ENCODE data around the gene CRYZ. TPM values are rescaled to one million over a fixed set of nuclear protein-coding genes. Genes with fewer than 3 reads are reported as not detected.

Gene CRYZ
- total RNA-seq, 2 donors from 2014 or later = 15.6 to 19.5 TPM

Other genes starting within 250 kb of the CRYZ start
- not detected for gene LRRC53, start 220.4 kb downstream of the CRYZ start, total RNA-seq
- not detected for gene ERICH3, start 59.3 kb downstream of the CRYZ start, total RNA-seq
- 10 to 100 TPM; 19.4 to 22.9 TPM for gene TYW3, start 102 bp upstream of the CRYZ start, total RNA-seq